ENCODE measurements around the gene LIN7C.
"Not testable (repeated sequence)": the region's sequence is repeated elsewhere in the genome, so short reads cannot be mapped to it uniquely, and the experiment has no call there.

LIN7C gene

GRCh38 chr11:27468995-27469695 lies 37.4 kb downstream of the LIN7C start:
- no peak for DNase-seq

GRCh38 chr11:27468209-27468994 lies 38.2 kb downstream of the LIN7C start:
- DNase-seq = no peak

GRCh38 chr11:27467181-27467913 lies 39.2 kb downstream of the LIN7C start:
- DNase-seq = no peak

DNA sequence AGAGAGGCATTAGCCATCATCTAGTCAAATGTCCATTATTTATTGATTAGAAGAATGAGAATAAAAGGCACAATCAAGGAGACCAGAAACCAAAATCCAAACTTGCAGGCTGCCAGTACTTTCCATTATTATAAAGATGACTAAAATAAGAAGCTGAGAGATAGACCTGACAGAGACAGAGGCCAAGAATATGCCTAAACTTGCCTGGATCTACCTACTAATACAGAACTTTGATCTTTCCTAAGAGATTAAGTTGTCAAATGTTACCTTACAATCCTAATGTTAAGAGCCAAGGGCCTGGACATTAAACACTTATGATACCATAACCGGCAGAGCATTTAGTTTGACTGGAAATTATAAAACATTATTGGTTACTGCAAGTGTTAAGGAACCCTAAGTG lies 40.2 kb downstream of the LIN7C start:
- DNase-seq = no peak

DNA sequence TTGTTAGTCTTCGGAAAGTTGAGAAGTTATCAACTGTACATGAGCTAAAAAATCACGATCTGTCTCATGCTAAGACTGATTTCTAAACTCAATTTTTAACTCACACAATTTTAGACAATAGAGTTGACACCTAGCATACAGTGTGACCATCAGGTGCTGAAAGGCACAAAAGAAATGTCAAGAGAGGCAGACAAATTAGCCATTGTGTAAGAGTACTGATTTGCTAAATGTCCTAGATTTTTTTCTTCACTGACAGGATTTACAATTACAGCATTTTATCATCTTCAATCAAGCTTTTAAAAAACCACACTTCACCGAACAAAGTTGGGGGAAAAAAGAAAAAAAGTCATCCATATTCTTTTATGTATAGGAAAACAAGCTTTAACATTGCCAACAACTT lies 40.9 kb downstream of the LIN7C start:
- DNase-seq = no peak

DNA sequence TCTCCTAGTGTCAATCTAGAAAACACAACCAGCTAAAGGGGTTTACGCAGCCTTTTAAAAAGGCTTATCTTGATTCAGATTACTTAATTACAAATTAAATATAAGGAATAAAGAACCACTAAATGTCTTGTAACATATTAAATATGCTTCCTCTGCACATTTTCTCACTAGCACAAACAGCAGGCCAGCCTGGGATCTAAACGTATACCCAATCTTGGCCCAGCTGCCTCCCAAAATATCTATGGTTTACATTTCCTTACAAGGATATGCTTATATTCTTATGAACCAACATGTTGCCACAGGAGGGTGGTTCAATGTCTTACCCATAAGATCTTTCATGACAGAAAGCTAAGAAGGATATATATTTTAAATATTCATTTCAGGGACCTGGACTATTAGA lies 41.7 kb downstream of the LIN7C start:
- no peak for DNase-seq

DNA sequence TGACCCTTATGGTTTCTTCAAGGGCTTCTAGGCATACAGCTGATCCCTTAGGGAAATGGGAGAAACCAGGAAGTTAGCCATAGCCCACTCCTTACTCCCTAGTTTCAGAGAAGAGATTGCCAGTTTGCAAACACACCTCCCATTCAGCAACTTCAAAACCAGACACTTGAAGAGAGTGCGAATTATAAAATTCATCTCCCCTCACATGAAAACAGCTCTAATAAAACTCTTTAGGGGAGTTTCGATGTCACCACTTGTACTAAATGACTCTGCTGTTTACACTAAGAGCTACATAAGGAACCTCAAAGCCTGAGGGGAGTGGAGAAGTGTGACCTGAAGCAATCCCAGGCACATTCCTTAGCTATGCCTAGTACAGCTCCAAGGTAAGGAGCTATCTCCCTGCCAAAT lies 42.3 kb downstream of the LIN7C start:
- DNase-seq = no peak

DNA sequence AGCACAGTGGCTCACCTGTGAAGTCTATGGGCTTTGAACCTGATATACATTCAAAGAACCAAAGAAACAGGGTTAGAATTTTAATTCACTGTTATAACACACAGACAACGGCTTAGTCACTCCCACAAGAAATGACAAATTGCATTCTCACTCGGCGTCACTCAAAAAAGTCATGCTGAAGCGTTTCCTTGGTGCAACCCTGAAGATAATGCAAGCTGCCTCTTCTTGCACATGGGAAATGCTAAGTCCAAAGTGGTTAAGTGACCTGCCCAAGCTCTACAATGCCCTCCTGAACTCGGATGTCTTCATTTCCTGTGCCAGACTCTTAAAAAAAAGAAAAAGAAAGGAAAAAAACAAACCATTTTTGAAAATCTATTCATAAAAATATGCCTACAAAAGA lies 44.0 kb downstream of the LIN7C start:
- DNase-seq = no peak

- DNase-seq = peak in 1 of 2 experiments; percentile 41
These were observed 46.2 kb downstream of the LIN7C start for GRCh38 chr11:27460158-27460978.

DNA sequence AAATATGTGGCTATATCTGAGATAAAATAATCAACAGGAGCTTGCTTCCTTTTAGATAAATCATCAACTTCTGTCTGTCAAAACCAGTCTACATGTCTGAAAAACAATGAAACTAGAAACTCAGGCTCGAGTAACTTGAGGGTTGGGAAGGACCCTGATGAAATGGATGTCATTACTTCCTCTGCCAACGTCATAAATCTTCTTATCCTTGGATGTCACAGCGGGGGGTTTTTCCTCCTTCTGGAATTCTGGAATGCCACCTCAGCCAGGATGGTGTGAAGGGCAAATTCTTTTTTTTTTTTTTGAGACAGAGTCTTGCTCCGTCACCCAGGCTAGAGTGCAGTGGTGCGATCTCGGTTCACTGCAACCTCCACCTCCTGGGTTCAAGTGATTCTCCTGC lies 47.4 kb downstream of the LIN7C start:
- no peak for DNase-seq

DNA sequence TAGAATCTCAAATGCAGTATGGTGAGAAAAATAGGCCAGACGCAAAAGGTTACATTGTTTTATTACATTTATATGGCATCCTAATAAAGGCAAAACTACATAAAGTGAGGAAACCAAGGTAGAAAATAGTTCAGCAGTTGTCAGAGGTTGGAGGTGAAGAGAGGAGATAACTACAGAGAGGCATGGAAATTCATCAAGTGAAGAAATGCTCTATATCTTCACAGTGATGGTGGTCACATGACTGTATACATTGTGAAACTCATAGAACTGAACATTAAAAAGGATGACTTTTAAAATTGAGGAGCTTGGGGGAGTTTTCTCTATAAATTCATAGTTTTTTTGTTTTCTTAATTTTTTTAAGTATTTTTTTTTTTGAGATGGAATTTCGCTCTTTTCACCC lies 48.4 kb downstream of the LIN7C start:
- no peak for DNase-seq

- DNase-seq = no peak
These were observed 49.7 kb downstream of the LIN7C start for GRCh38 chr11:27456795-27457329.

GRCh38 chr11:27456140-27456794 lies 50.3 kb downstream of the LIN7C start:
- DNase-seq = no peak

GRCh38 chr11:27455667-27456066 lies 50.9 kb downstream of the LIN7C start:
- no peak for DNase-seq

DNA sequence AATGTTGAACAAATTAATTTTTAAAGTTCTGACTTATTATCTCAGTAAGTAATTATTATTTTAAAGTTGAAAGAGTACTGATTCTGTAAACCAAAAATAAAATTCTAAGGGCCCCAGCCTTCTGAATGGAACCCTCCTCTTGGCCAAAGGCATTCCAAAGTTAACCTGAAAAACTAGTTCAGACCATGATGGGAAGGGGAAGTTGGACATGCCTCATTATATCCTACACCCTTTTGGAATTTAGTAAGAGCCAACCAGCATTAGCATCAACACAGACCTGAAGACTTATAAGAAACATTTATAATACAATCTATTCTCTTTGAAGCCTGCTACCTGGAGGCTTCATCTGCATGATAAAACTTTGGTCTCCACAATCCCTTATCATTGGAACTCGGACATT lies 52.9 kb downstream of the LIN7C start:
- DNase-seq = no peak

GRCh38 chr11:27452147-27452546 lies 54.4 kb downstream of the LIN7C start:
- DNase-seq = no peak

- peak; percentile 23 to 43 for DNase-seq
These were observed 55.2 kb downstream of the LIN7C start for GRCh38 chr11:27451244-27451965.

DNA sequence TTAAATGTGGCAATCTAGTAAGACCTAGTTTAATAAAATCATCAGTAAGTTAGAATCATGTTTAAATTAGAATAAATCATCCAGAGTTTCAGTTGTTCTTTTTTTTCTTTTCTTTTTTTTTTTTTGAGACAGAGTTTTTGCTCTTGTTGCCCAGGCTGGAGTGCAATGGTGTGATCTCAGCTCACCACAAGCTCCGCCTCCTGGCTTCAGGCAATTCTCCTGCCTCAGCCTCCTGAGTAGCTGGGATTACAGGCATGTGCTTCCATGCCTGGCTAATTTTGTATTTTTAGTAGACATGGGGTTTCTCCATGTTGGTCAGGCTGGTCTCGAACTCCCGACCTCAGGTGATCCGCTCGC lies 58.4 kb downstream of the LIN7C start:
- DNase-seq = not testable (repeated sequence)

GRCh38 chr11:27447288-27448183 lies 59.0 kb downstream of the LIN7C start:
- DNase-seq = no peak

DNA sequence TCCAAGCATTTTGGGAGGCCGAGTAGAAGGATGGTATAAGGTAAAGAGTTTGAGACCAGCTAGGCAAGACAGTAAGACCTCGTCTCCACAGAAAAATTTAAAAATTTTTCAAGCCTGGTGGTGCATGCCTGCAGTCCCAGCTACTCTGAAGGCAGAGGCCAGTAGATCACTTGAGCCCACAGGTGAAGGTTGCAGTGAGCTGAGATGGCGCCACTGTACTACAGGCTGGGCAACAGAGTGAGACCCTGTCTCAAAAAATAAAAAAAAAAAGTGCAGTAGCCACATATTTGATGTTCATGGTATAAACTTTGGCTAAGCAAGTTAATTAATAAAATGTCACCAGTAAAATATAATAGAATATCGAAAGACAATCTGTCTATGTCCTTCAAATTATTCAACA lies 60.9 kb downstream of the LIN7C start:
- DNase-seq = no peak

Measured in NCI-H1930 (cell line).